GM12878 (cell line): ENCODE measurements around the gene KYAT1. TPM values are rescaled to one million over a fixed set of nuclear protein-coding genes. Genes with fewer than 3 reads are reported as not detected.
A peak's percentile ranks its signal among the peaks of the same experiment; 100 is the strongest.

Experiments used
- ATF2 ChIP-seq: IDR thresholded peaks from 2 replicates; pipeline ENCODE4 v1.6.1; 2012; ENCODE audit warnings: low read length, inconsistent platforms
- BCLAF1 ChIP-seq: fragments of 450-650 bp; IDR thresholded peaks from 2 replicates; pipeline ENCODE4 v1.6.1; 2017; ENCODE audit warnings: antibody characterized with exemption, mild to moderate bottlenecking, moderate library complexity
- BRCA1 ChIP-seq: IDR thresholded peaks from 2 replicates; pipeline ENCODE4 v1.6.1; 2011; ENCODE audit warnings: low read depth, low read length, improper control_type of control experiment
- CBX5 ChIP-seq: sonication (generic); IDR thresholded peaks from 2 replicates; pipeline ENCODE4 v1.6.1; 2016; ENCODE audit warnings: low read depth, moderate library complexity, mild to moderate bottlenecking, inconsistent platforms
- CHD1 ChIP-seq: IDR thresholded peaks from 2 replicates; pipeline ENCODE4 v1.6.1; 2012; ENCODE audit warnings: low read depth, low read length, improper control_type of control experiment
- DPF2 ChIP-seq: fragments of 450-650 bp; IDR thresholded peaks from 2 replicates; pipeline ENCODE4 v1.6.1; 2017; ENCODE audit warnings: mild to moderate bottlenecking
- EGR1 ChIP-seq, 2 experiments: IDR thresholded peaks; 1 replicate in 1 of 2; 2 replicates in 1 of 2; pipeline ENCODE4 v1.6.1; 2011 to 2012; ENCODE audit warnings: low read depth in 2 of 2, low read length in 2 of 2, borderline replicate concordance in 1 of 2, mild to moderate bottlenecking in 1 of 2, moderate library complexity in 1 of 2
- ELK1 ChIP-seq: IDR thresholded peaks from 2 replicates; pipeline ENCODE4 v1.6.1; 2012; ENCODE audit warnings: low read depth, low read length, improper control_type of control experiment
- HDAC2 ChIP-seq: fragments of 200-600 bp; sonication (generic); IDR thresholded peaks from 2 replicates; pipeline ENCODE4 v1.6.1; 2017
- HDAC6 ChIP-seq: fragments of 200-600 bp; sonication (generic); IDR thresholded peaks from one replicate; pipeline ENCODE4 v1.8.0; 2017; ENCODE audit warnings: antibody characterized with exemption; ENCODE audit not compliant: unreplicated experiment
- HDGF ChIP-seq: fragments of 450-650 bp; IDR thresholded peaks from 2 replicates; pipeline ENCODE4 v1.6.1; 2016; ENCODE audit warnings: antibody characterized with exemption
- KAT2A ChIP-seq: conservative IDR thresholded peaks from 2 replicates; pipeline ENCODE4 v1.6.1; 2011; ENCODE audit warnings: low read depth, low read length; ENCODE audit not compliant: control insufficient read depth
- MEF2A ChIP-seq: IDR thresholded peaks from 2 replicates; pipeline ENCODE4 v1.6.1; 2011; ENCODE audit warnings: low read depth, mild to moderate bottlenecking, low read length, moderate library complexity; ENCODE audit not compliant: insufficient read depth
- PKNOX1 ChIP-seq: fragments of 450-650 bp; IDR thresholded peaks from 2 replicates; pipeline ENCODE4 v1.6.1; 2016; ENCODE audit warnings: mild to moderate bottlenecking
- POLR2A ChIP-seq: IDR thresholded peaks from 2 replicates; pipeline ENCODE4 v1.6.1; 2011; ENCODE audit warnings: low read depth, mild to moderate bottlenecking, low read length
- RB1 ChIP-seq: fragments of 450-650 bp; formaldehyde crosslinking; IDR thresholded peaks from 2 replicates; pipeline ENCODE4 v1.6.1; 2017; ENCODE audit warnings: mild to moderate bottlenecking, borderline replicate concordance
- SKIL ChIP-seq: fragments of 450-650 bp; IDR thresholded peaks from 2 replicates; pipeline ENCODE4 v1.6.1; 2017; ENCODE audit warnings: mild to moderate bottlenecking, low read depth, inconsistent platforms; ENCODE audit not compliant: poor library complexity, severe bottlenecking
- SUZ12 ChIP-seq: fragments of 200-600 bp; sonication (generic); IDR thresholded peaks from one replicate; pipeline ENCODE4 v1.6.1; 2018; ENCODE audit warnings: antibody characterized with exemption, mild to moderate bottlenecking; ENCODE audit not compliant: unreplicated experiment
- TBL1XR1 ChIP-seq: IDR thresholded peaks from 2 replicates; pipeline ENCODE4 v1.6.1; 2012; ENCODE audit warnings: low read depth, low read length, improper control_type of control experiment
- TCF12 ChIP-seq: IDR thresholded peaks from 2 replicates; pipeline ENCODE4 v1.6.1; 2011; ENCODE audit warnings: low read depth, mild to moderate bottlenecking, low read length
- TCF7 ChIP-seq: IDR thresholded peaks from 2 replicates; pipeline ENCODE4 v1.6.1; 2014; ENCODE audit warnings: antibody characterized with exemption, borderline replicate concordance
- WRNIP1 ChIP-seq: IDR thresholded peaks from 2 replicates; pipeline ENCODE4 v1.6.1; 2011; ENCODE audit warnings: low read depth, low read length, improper control_type of control experiment, borderline replicate concordance
- ZSCAN29 ChIP-seq: fragments of 450-650 bp; IDR thresholded peaks from 2 replicates; pipeline ENCODE4 v1.6.1; 2017; ENCODE audit warnings: mild to moderate bottlenecking, moderate library complexity
- polyA plus RNA-seq, 11 experiments: library from polyadenylated mRNA; depleted of rRNA in 4 of 11; unstranded in 6 of 11; stranded (reverse) in 5 of 11; fragments of >200 nt; fragmentation: Nextera tagmentation in 4 of 11; fragmentation: Illumina TruSeq in 1 of 11; extraction: Ambion mirVana in 4 of 11; extraction: Trizol in 1 of 11; gene quantifications; 1 replicate in 1 of 11; 2 replicates in 10 of 11; pipeline versions ENCODE4 v1.2.1 to v1.2.3, GENCODE V29; 2011 to 2016; ENCODE audit warnings: inconsistent platforms in 2 of 11, missing spikeins in 2 of 11, low read depth in 1 of 11
- total RNA-seq, 4 experiments: library from RNA; depleted of rRNA in 3 of 4; stranded (reverse); fragments of >200 nt in 3 of 4; fragmentation: Illumina TruSeq in 1 of 4; extraction: Trizol in 1 of 4; gene quantifications; 2 replicates each; pipeline versions ENCODE4 v1.2.1 to v1.2.3, GENCODE V29; 2013 to 2021

The KYAT1 gene
- total and polyA plus RNA-seq, 10 of the 15 experiments (the other 5 are each of a cell fraction or from before 2014, with no cell fraction given): 5.8 to 15.7 (median 11.4) TPM

- TF ChIP-seq BCLAF1: no peak
- no peak for TF ChIP-seq SKIL
- no peak for TF ChIP-seq TCF7
- peak; percentile 63; the same call in 1 of the 2 replicates for TF ChIP-seq PKNOX1
- no peak for TF ChIP-seq ZSCAN29
- TF ChIP-seq KAT2A: no peak
- no peak for TF ChIP-seq SUZ12
- TF ChIP-seq DPF2: 0 out of 2 replicates have a peak, but pooled peaks have one; percentile 49
- no peak for TF ChIP-seq WRNIP1
- TF ChIP-seq MEF2A: no peak
- TF ChIP-seq HDAC6: no peak
- no peak for TF ChIP-seq TCF12
- TF ChIP-seq EGR1 (IDR thresholded peaks at IDR 0.05; ENCODE audit: borderline replicate concordance in 1 of 2, low read depth in 2 of 2, low read length in 2 of 2): no peak
- no peak for TF ChIP-seq TBL1XR1
- peak; percentile 80; the same call in 1 of the 2 replicates for TF ChIP-seq HDGF
- no peak for TF ChIP-seq CBX5
- no peak for TF ChIP-seq ATF2
- TF ChIP-seq ELK1: no peak
- no peak for TF ChIP-seq CHD1
- no peak for TF ChIP-seq HDAC2
- peak; percentile 82 for TF ChIP-seq POLR2A
- TF ChIP-seq BRCA1: no peak
- TF ChIP-seq RB1: peak; percentile 50; the same call in 1 of the 2 replicates
Observed at GRCh38 chr9:128818099-128818838, 63.5 kb downstream of the KYAT1 start, which contains the start of gene ENDOG (continued).
